Right cardiac atrium (tissue), 5 donors: ENCODE data around the gene SLFN11. TPM values are rescaled to one million over a fixed set of nuclear protein-coding genes. Genes with fewer than 3 reads are reported as not detected.
"Not testable (repeated sequence)": the region's sequence is repeated elsewhere in the genome, so short reads cannot be mapped to it uniquely, and the experiment has no call there.

Source experiments
- ATAC-seq, 2 donors: fragments of 200-7000 bp; cut with Tn5 transposase; one replicate each; pipeline versions ENCODE4 v1.8.0 to v1.9.1; 2020; ENCODE audit warnings: moderate library complexity in 2 of 2, mild to moderate bottlenecking in 1 of 2
- DNase-seq, 3 donors: peaks; one replicate each; pipeline ENCODE4 v3.0.0-alpha.2; 2020
- H3K27ac ChIP-seq: one replicate; pipeline ENCODE4 v1.5.1; 2013; ENCODE audit warnings: mild to moderate bottlenecking, low read length, control low read depth, moderate library complexity
- H3K27me3 ChIP-seq: one replicate; pipeline ENCODE4 v1.6.1; 2013; ENCODE audit not compliant: control insufficient read depth, insufficient read depth
- H3K4me1 ChIP-seq: one replicate; pipeline ENCODE4 v1.6.1; 2013; ENCODE audit warnings: low read length; ENCODE audit not compliant: control insufficient read depth, insufficient read depth
- H3K4me3 ChIP-seq: one replicate; pipeline ENCODE4 v1.5.1; 2013; ENCODE audit warnings: low read length, control low read depth
- H3K9me3 ChIP-seq: one replicate; pipeline ENCODE4 v1.6.1; 2013; ENCODE audit warnings: low read length; ENCODE audit not compliant: control insufficient read depth
- WGBS: extraction: QIAGEN DNeasy Blood & Tissue Kit; methylation state at CpG from one replicate; pipeline ENCODE4 v1.1.7; 2013; 5-methylcytosine and 5-hydroxymethylcytosine counted together
- intact Hi-C, 4 donors: fragments of 100-400 bp; cut with DNase I; formaldehyde crosslinking; loops; one replicate each; pipeline versions ENCODE4 v1.11.0 to v1.14.0; 2022 to 2023
- polyA plus RNA-seq: library from polyadenylated mRNA; stranded (reverse); fragments of 200-250 nt; gene quantifications from one replicate; pipeline ENCODE4 v1.2.3, GENCODE V29; 2013
- total RNA-seq, 4 donors: library from RNA; stranded (reverse); fragmentation: NEBNext Ultra II Directional; extraction: Animal tissue kit (Norgen Biotek cat#: 25700); gene quantifications; one replicate each; pipeline ENCODE4 v1.2.1, GENCODE V29; 2021
- donor health status: healthy with polysubstance abuse.
- donor health status: DM: no; HTN: yes; CAD: no.
- donor health status: DM: no; HTN: no; CAD: no.
- donor health status: DM: no; HTN: yes; CAD: no; lungs with severe emphysema.
- donor health status: DM: yes; HTN: yes; CAD: no.

Gene SLFN11
- total and polyA plus RNA-seq, 5 donors, result 9.2 to 21.5 (median 18.5) TPM

DNA sequence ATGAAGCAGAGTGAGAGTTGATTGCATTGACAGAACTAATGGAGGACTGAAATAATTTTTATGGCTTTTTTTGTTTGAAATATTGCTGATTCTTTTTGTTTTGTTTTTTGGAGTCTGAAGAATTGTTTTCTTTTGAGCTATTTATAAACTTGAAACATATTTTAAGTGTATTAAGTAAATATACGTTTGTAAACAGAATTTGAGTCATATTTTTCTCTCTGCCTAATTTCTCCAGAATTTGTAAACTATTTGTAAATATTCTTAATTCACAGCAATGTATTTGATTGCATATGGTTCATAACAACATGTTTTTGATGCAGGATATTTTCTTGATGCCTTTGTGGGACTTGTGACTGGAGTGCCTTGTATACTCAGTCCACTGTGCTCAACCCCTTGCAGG lies 50.7 kb downstream of the SLFN11 start:
- Histone ChIP-seq H3K27ac (no peak overlapping the region), H3K9me3 (no peaks in the 10 kb centered on the region), H3K4me3 (no peak overlapping the region), H3K27me3 (no peaks in the 10 kb centered on the region), H3K4me1 (no peaks in the 10 kb centered on the region)
- intact Hi-C loops, result no loop called here
- no peak for DNase-seq
- ATAC-seq, result no peak
- 86% methylated on average over 1 of the region's 1 CpG for WGBS

DNA sequence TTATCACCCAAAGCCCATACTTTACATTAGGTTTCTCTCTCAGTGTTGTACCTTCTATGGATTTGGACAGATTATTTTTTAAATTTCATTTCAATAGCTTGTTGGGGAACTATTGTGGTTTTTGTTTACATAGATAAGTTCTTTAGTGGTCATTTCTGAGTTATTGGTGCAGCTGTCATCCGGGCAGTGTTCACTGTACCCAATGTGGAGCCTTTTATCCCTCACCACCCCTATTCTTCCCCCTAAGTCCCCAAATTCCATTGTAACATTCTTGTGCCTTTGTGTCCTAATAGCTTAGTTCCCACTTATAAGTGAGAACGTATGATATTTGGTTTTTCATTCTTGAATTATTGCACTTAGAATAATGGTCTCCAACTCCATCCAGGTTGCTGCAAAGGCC lies 57.5 kb downstream of the SLFN11 start:
- Histone ChIP-seq H3K4me1 (peaks cover 10% of the 10 kb centered on the region), H3K4me3 (no peak overlapping the region), H3K27ac (no peak overlapping the region), H3K9me3 (no peaks in the 10 kb centered on the region), H3K27me3 (no peaks in the 10 kb centered on the region)
- 90% methylated on average over 2 of the region's 2 CpGs for WGBS
- DNase-seq (no peak), ATAC-seq (no peak)
- intact Hi-C loops, result loop anchor here in 2 of 4 donors (2.0 to 10.0 kb wide), 2 partner anchors 215 to 429 kb away; no protein-coding TSS in a partner anchor

DNA sequence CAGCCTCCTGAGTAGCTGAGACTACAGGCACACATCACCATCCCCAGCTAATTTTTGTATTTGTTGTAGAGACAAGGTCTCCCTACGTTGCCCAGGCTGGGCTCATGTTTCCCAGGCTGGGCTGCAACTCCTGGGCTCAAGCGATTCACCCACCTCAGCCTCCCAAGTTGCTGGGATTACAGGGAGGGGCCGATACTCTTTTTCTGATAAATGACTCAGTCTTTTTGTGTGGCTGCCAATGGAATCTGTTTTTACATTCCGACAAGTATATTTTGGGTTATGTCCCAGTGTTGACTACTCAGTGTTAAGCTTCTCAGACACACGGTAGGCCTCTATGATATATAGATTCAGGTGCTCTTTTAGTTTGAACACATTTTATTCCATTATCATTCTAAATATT lies 58.1 kb downstream of the SLFN11 start:
- H3K4me3 ChIP-seq, result no peak overlapping the region
- H3K4me1 ChIP-seq, result peaks cover 10% of the 10 kb centered on the region
- DNase-seq (peak in 2 of 3 donors; percentile 37 to 41), ATAC-seq (peak; percentile 44 to 75)
- peak overlapping the region; percentile 68 for H3K27ac ChIP-seq
- H3K9me3 ChIP-seq, result no peaks in the 10 kb centered on the region
- no peaks in the 10 kb centered on the region for H3K27me3 ChIP-seq
- WGBS, result 14% methylated on average over 5 of the region's 5 CpGs
- intact Hi-C loops, result loop anchor here in 2 of 4 donors (2.0 to 10.0 kb wide), 2 partner anchors 216 to 430 kb away; no protein-coding TSS in a partner anchor

DNA sequence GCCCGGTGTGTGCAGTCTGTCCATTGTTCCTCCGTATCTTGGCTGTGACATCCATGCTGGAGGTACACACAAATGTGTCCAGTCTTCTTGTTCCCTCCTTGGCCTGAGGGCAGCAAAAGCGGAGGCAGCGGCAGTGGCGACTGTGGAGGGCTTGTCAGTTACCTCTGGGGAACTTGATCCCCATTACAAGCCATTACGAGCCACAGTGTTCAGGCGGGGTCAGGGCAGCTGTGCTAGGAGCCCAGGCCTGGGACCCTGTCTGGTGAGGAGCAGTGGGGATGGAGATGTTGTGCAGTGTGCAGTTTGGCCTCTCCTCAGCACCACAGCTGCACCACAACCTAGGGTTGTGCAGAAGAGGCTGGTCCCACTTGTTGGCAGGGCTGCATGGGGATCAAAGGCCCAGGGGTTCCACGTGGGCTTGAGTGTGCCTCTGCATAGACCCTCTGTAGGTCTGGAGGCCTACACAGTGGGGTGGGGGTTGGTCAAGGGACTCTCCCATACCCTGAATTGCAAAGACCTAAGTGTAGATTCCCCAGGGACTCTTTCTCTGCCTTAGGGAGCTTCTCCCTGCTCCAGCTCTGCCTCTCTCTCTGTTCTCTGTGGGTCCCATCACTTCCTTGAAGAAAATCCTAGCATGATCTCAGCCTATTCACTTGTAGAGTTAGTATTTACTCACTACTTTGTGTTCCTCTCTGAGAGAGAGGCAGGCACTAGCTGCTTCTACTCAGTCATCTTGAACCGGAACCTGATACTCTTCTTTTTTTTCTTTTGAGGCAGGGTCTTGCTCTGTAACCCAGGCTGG lies 58.8 kb downstream of the SLFN11 start:
- intact Hi-C loops, result loop anchor here in 3 of 4 donors (2.0 to 10.0 kb wide), 3 partner anchors 216 to 430 kb away; partner anchors contain the start of gene SLFN12L (in 2 of the 3)
- DNase-seq, result peak in 2 of 3 donors; percentile 38 to 43
- H3K27ac ChIP-seq, result peak overlapping the region; percentile 68
- peak in 1 of 2 donors; percentile 29 for ATAC-seq
- no peaks in the 10 kb centered on the region for H3K27me3 ChIP-seq
- H3K9me3 ChIP-seq, result no peaks in the 10 kb centered on the region
- no peak overlapping the region for H3K4me3 ChIP-seq
- peaks cover 10% of the 10 kb centered on the region for H3K4me1 ChIP-seq
- 74% methylated on average over 9 of the region's 9 CpGs for WGBS

DNA sequence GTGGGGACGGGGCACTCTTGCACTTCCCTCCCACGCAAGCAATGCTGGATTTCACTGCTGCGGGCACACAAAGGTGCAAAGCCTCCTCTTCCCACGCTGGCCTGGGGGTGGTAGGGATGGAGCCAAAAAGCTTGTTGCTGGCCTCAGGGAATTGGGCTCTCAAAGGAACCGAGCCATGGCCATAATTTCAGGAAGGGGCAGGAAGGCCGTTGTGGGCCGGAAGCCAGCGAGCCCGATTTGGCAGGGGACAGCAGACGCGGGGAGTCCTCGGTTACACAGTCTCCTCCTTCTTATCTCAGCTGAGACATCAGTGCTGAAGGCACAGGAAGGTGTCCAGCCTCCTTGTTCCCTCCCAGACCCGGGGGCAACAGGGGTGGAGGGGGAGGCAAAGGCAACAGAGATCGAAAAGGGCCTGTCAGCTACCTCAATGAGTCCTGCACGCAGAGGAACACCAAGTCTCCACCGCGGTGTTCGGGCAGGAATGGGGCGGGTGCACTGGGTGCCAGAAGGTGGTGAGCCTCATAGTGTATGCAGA lies 59.5 kb downstream of the SLFN11 start:
- Histone ChIP-seq H3K27ac (peak overlapping the region; percentile 68), H3K9me3 (no peaks in the 10 kb centered on the region), H3K27me3 (no peaks in the 10 kb centered on the region), H3K4me3 (peak overlapping the region; percentile 42), H3K4me1 (peaks cover 10% of the 10 kb centered on the region)
- ATAC-seq (peak; percentile 55 to 60), DNase-seq (peak; percentile 57 to 88 (median 81))
- 21% methylated on average over 19 of the region's 19 CpGs for WGBS
- intact Hi-C loops, result loop anchor here (2.0 to 10.0 kb wide), 5 partner anchors 61 to 431 kb away; partner anchors contain the start of gene SLFN12L (in 2 of the 4)

DNA sequence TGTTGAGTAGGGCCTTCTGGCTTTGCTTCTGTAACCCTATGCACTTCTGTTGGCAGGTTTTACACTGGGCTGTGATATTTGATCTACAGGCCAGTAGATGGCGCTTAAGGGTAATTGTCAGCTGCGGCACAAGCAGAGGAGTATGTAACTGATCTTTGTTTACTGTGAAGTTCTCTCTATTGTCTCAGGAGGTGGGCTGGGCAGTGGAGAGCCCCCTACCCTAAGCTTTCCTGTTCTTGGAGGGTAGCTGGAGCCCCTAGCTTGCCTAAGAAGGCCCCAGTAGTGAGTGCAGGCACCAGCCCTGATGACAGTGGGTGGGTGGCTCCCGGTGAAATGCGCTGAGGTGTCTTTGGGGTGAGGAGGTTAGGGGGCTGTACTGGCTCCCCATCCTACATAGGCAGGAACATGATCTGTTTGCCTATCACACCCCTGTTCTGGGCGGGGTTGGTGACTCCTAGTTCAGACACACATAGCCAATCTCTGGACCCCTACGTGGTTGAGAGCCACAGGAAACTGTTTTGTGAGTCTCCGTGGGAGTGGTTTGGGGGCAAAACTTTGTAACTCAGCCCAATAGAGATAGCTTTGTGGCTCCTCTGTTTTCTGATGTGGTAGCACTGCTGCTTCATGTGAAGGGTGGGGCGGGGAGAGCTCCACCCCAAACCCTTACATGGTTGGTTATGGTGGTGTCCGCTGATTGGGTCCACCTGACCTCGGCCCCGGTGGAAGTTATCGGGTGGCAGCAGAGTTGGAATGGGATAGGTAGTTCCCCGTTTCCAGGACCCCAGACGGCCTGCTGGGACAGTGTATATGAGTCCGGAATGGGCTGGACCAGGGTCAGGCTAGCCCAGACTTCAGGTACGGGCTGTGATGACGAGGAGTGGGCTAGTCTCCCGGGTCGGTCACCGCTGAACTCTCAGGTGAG lies 60.4 kb downstream of the SLFN11 start:
- 7% methylated on average over 20 of the region's 20 CpGs for WGBS
- Histone ChIP-seq H3K9me3 (no peaks in the 10 kb centered on the region), H3K27ac (peak overlapping the region; percentile 80), H3K4me1 (peaks cover 10% of the 10 kb centered on the region), H3K27me3 (no peaks in the 10 kb centered on the region), H3K4me3 (peak overlapping the region; percentile 42)
- DNase-seq, result peak; percentile 37 to 70 (median 60)
- intact Hi-C loops, result loop anchor here (1.0 to 10.0 kb wide), 5 partner anchors 62 to 432 kb away; partner anchors contain the start of gene SLFN12L (in 2 of the 4)
- peak; percentile 88 to 94 for ATAC-seq

DNA sequence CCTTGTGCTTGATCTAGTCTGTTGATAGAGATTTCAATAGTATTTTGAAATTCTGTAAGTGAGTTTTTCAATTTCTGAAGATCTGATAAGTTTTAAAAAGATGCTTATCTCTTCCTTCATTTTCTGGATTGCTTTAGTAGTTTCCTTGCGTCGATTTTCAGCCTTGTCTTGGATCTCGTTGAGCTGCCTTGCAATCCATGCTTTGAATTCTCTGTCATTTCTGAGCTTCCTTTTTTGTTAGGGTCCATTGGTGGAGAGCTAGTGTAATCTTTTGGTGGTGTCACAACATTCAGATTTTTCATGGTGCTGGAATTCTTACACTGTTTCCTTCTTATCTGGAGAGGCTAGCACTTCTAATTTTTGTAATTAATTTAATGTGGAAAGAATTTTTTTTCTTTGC lies 61.1 kb downstream of the SLFN11 start:
- 63% methylated on average over 3 of the region's 3 CpGs for WGBS
- no peak for DNase-seq
- no peaks in the 10 kb centered on the region for H3K9me3 ChIP-seq
- H3K4me1 ChIP-seq, result peaks cover 10% of the 10 kb centered on the region
- H3K4me3 ChIP-seq, result no peak overlapping the region
- no peak for ATAC-seq
- intact Hi-C loops, result loop anchor here (1.0 to 10.0 kb wide), 5 partner anchors 62 to 432 kb away; partner anchors contain the start of gene SLFN12L (in 2 of the 4)
- no peak overlapping the region for H3K27ac ChIP-seq
- no peaks in the 10 kb centered on the region for H3K27me3 ChIP-seq

DNA sequence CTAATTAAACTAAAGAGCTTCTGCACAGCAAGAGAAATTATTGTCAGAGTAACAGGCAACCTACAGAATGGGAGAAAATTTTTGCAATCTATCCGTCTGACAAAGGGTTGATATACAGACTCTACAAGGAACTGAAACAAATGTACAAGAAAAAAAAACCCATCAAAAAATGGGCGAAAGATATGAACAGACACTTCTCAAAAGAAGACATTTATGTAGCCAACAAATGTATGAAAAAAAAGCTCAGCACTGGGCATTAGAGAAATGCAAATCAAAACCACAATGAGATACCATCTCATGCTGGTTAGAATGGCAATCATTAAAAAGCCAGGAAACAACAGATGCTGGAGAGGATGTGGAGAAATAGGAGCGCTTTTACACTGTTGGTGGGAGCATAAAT lies 64.1 kb downstream of the SLFN11 start:
- H3K27me3 ChIP-seq, H3K4me3 ChIP-seq, H3K4me1 ChIP-seq, H3K27ac ChIP-seq, intact Hi-C loops, H3K9me3 ChIP-seq, DNase-seq, ATAC-seq: not testable (repeated sequence)
- WGBS, result 78% methylated on average over 3 of the region's 3 CpGs
